Measurements from ENCODE around the gene SRRM2.

The SRRM2 gene

DNA sequence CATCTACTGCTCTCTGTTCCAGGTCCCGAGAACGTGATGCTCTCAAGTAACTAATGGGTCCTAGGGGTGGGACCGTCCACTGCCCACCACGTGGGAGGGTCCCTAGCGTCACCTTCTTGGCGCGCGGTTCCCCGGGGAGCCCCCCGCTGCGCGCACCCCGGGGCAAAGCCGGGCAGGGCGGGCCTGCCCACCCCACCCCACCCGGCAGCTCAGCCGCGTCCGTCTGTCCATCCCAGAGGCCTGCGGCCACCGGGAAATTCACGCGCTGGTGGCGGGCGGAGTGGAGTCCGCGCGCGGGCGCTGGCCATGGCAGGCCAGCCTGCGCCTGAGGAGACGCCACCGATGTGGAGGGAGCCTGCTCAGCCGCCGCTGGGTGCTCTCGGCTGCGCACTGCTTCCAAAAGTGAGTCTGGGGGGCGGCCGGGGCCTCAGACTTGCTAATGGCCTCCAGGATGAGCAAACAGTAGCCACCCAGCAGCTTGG, 46.3 kb downstream of the SRRM2 start:
- DNase-seq (no peak), ATAC-seq (no peak)

- ATAC-seq (no peak), DNase-seq (no peak)
Measured at GRCh38 chr16:2799205-2799858, 46.9 kb downstream of the SRRM2 start.

GRCh38 chr16:2799859-2800226, 47.4 kb downstream of the SRRM2 start:
- ATAC-seq: peak; percentile 23
- DNase-seq: no peak

GRCh38 chr16:2803545-2804195, 51.2 kb downstream of the SRRM2 start:
- ATAC-seq: no peak
- DNase-seq: no peak

- no peak for ATAC-seq
- no peak for DNase-seq
Measured at GRCh38 chr16:2804728-2805127, 52.3 kb downstream of the SRRM2 start.

DNA sequence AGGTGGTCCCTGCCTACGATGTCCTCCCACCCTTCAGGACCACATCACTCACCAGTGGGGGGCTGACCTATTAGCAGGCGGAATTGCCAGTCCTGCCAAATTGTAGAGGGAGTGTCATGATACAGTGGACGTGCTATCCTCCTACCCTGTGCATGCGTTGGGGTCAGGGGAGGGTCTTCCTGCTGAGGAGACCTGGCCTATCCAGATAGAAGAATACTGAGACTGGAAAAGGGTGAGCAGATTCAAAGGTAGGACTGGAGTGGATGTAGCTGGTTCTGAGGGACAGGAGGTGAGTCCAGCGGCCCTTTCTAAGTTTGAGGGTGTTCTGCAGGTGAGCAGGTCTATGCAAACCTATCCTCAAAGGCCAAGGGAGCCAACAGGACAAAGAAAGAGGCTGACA, 53.8 kb downstream of the SRRM2 start:
- no peak for DNase-seq
- ATAC-seq: no peak

DNA sequence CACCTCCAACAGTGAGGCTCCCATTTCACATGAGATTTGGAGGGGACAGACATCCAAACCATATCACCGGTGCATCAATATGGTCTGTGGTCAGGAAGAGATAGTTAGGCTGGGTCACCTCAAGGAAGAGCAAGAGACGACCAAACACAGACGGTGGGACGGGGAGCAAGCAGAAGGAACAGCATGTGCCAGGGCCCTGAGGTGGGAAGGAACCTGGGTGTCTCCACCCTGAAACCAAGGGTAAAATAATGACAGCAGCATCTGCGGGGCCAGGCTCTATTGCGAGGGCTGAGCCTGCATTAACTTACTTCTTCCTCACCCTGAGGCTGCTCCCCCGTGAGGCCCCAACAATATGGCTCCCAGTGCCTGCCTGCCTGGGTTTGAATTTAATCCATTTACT, 55.7 kb downstream of the SRRM2 start:
- ATAC-seq: no peak
- no peak for DNase-seq

DNA sequence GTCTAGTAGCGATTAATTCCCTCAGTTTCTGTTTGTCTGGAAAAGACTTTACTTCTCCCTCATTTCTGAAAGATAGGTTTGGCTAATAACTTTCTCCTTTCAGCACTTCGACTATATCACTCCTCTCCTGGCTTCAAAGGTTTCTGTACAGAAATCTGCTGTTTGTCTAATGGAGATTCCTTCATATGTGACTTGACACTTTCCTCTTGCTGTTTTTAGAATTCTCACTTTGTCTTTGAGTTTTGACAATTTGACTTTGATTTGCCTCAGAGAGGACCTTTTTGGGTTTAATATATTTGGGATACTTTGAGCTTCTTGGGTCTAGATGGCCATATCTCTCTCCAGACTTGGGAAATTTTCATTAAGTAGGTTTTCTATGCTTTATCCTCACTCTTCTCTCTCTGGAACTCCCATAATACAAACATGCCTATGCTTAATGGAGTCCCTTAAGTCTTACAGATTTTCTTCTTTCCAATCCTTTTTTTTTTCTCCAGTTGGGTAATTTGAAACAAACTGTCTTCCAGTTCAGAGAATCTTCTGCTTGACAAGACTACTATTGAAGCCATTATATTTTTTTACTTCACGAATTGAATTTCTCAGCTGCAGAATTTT, 56.8 kb downstream of the SRRM2 start:
- ATAC-seq (no peak), DNase-seq (no peak)

GRCh38 chr16:2810651-2811050, 58.2 kb downstream of the SRRM2 start:
- no peak for ATAC-seq

DNA sequence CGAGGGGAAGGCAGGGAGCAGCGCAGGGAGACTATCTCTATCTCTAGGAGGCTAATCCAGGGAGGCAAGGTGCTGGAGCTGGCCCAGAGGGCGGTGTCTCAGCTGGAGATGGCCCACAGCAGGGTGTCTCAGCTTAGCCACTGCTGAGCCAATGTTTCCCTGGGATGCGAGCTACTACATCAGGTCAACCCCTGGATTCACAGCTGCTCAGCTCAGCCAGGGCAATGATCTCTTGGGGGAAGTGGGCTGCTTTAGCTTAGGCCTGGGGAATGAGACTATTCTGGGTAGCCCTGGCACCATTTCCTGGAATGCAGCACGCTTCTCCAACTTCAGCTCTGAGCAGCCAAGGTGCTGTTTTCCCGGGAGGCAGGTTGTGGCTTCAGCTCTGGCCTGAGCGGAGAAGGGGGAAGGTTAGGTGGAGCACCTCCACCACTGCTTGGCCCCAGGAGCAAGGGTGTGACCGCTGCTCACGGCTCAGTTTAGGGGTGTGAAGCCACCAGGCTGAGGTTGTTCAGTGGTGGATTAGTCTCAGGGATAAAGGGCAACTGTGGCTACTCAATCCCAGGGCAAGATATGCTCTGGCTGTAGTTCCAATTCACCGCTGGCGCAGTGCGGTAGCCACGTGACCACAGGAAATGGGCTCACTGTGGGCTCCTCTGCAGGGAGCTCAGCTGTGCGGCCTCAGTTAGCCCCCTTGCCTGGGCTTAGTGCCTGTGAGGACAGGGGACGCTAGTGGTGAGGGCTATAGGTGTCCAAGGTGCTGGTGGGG, 59.4 kb downstream of the SRRM2 start:
- DNase-seq (no peak), ATAC-seq (no peak)

More at GRCh38 chr16:2810651-2811050, 58.2 kb downstream of the SRRM2 start:
- DNase-seq: no peak

DNA sequence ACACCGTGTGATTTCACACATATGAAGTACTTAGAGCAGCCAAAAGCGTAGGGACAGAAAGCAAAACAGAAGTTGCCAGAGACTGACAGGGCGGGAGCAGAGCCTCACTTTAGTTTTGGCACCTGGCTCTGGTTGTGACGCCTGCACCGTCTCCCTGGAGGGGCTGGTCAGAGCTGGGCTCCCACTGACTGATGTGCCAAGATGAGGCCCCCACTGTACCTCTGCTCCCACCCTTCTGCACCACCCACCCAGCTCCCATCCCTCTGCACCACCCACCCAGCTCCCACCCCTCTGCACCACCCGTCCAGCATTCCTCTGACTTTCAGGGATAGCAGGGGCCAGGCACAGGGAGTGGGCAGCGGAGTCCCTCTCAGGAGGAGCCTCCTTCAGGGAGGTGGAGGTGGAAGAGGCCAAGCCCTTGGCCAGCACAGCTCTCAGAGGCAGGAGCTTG, 61.4 kb downstream of the SRRM2 start:
- ATAC-seq: no peak
- no peak for DNase-seq

GRCh38 chr16:2814551-2815298, 62.3 kb downstream of the SRRM2 start:
- ATAC-seq: no peak
- DNase-seq: no peak

DNA sequence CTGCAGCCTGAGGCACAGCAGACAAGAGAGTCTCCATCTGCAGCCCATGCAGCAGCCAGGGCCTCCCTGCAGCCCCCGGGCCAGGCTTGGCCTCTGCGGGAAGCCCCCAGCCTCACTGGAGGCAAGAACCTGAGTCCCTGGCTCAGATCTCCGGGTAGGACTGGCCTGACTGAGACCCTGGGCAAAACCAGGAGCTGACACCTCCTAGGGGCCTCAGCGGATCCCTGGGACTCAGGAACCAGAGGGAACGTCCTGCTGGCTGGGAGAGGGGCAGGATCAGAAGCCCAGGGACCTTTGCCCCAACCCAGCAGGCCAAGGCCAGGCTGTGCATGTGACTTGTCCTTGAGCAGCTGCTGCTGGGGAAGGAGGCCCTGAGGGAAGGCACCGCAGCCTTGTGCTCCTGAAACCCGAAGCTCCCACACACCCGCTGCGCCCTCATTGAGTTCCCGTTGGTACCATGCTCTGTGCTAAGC, 62.9 kb downstream of the SRRM2 start:
- no peak for ATAC-seq
- DNase-seq: no peak

- ATAC-seq: peak; percentile 25
Measured at GRCh38 chr16:2816751-2817339, 64.4 kb downstream of the SRRM2 start, which contains the start of gene PRSS21. Gene PRSS21, plus strand, starts transcription at chr16:2817237. Its CDS starts 32 bp downstream, at chr16:2817269.

DNA sequence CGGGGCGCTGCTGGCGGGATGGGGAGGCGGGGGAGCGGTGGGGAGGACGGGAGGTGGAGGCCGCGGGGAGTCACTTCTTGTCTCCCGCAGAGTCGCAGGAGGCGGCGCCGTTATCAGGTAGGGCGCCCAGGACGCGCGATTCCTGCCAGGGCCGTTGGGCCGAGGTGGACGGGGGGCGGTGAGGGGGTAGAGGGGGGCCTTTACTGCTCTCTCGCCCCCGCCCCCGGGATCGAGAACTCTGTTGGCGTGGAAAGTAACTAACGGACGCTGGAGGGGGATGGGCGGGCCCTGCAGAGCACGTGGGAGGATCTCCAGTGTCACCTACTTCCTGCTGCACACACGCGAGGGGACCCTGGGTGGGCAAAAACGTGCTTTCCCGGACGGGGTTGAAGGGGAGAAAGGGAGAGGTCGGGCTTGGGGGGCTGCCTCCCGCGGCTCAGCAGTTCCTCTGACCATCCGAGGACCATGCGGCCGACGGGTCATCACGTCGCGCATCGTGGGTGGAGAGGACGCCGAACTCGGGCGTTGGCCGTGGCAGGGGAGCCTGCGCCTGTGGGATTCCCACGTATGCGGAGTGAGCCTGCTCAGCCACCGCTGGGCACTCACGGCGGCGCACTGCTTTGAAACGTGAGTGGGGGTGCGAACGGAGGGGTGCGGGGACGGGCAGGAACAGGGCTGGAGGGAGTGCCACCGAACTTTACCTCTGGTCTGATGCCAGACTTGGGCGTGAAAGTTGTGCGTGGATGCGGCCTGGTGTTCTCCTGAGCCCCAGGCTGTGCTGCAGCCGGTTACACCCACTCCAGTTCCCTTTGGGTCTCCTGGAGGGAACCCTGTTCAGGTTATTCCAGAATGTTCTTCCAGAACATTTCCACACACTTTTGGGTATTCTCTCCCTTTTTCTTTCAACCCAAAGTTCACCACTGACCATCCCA, 65.2 kb downstream of the SRRM2 start:
- DNase-seq (no peak), ATAC-seq (no peak)

More at GRCh38 chr16:2816751-2817339, 64.4 kb downstream of the SRRM2 start, which contains the start of gene PRSS21:
- DNase-seq: peak; percentile 31

- DNase-seq (no peak), ATAC-seq (no peak)
Measured at GRCh38 chr16:2818272-2818876, 65.9 kb downstream of the SRRM2 start.

DNA sequence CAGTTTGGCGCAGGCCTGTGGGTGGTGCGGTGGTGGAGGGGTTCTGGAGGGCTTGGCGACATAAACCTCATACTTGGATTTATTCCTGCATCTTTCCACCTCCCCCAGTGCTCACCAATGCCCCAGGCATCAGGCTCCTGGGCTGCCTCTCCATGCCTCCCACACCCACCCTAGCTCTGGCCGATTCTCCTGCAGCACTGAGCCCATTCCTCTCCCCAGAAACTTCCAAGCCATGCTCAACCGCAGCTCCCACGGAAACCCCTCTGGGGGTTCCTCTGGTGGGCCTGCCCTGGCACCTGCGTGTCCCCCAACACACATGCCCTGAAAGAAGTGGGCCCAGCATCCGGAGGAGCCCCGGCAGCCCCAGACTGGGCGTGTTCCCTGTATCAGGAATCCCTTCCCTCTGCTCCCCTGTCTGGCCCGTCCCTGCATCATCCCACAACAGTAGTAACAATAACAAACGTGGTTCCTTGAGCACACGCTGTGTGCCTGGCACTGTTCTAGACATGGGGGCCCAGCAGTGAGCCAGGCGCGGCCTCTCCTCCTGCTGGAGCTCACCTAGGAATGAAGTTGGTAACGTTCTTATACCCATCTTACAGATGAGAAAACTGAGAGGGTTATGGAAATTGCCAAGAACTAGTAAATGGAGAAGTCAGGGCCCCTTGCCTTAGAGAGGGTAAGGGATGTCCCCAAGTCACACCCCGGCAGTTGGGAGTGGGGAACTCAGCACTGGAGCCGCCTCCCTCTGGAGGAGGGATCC, 66.9 kb downstream of the SRRM2 start:
- ATAC-seq: no peak

DNA sequence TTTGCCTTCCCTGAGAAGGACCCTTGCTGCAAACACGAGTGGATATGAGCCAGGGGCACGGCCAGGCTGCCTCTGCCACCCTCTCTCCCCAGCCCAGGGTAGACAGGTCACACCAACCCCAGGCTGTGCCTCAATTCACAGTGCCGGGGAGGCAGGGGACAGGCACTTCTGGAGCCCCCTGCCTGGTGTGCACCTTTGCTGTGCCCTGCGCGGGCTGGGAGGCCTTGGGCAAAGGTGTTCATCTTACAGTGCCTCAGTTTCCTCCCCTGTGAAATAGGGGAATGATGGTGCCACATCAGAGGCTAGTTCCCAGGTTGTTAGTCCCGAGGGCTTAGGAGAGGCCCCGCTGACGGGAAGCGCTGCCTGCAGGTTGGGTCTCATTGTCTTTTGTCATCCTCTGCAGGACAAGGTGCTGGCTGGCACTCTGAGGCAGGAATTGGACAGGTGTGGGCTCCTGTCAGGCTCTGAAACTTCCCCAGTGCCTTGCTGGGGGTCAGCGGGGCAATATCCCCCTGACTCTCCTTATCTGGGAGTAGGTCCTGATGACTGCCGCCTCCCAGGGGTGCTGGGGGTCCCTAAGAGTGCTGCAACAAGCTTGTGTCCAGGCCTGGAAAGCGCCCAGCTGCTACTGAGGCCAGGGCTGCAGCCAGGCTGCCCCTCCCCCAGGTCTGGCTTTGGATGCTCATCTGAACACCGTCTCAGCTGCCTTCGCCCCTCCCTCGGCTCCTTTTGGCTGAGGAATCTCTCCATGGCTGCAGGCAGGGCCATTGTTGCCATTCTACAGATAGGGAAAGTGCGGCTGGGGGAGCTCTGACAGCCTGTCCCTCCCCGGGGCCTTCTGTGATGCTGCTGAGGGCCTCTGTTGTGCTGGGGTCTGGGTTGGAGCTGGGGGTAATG, 67.7 kb downstream of the SRRM2 start:
- ATAC-seq (no peak), DNase-seq (no peak)

More for the DNA sequence above, 66.9 kb downstream of the SRRM2 start:
- no peak for DNase-seq
